ENCODE results near the gene CDH16. TPM values are rescaled to one million over a fixed set of nuclear protein-coding genes. Genes with fewer than 3 reads are reported as not detected.

The CDH16 gene
- total RNA-seq, 1 donor from 2014 or later: not detected

GRCh38 chr16:66888647-66889615 is 29.8 kb downstream of the CDH16 start:
- H3K4me1 ChIP-seq: no peaks in the 10 kb centered on the region
- intact Hi-C loops (cut with micrococcal nuclease): no loop called here
- H3K27me3 ChIP-seq (ENCODE audit: low read depth): no peaks in the 10 kb centered on the region
- DNase-seq: no peak
- no peak overlapping the region for H3K27ac ChIP-seq (replicated peaks)
- H3K4me3 ChIP-seq: no peak overlapping the region
- peaks cover 20% of the 10 kb centered on the region for H3K36me3 ChIP-seq
- TF ChIP-seq CTCF (IDR thresholded peaks at IDR 0.05; ENCODE audit: borderline replicate concordance): no peak
- H3K9me3 ChIP-seq (replicated peaks): no peaks in the 10 kb centered on the region

GRCh38 chr16:66886914-66887313 is 31.8 kb downstream of the CDH16 start:
- Histone ChIP-seq H3K4me3 (no peak overlapping the region), H3K36me3 (peaks cover 20% of the 10 kb centered on the region), H3K27me3 (ENCODE audit: low read depth) (no peaks in the 10 kb centered on the region), H3K27ac (replicated peaks) (no peak overlapping the region), H3K4me1 (no peaks in the 10 kb centered on the region), H3K9me3 (replicated peaks) (no peaks in the 10 kb centered on the region)
- no peak for DNase-seq
- intact Hi-C loops (cut with micrococcal nuclease): no loop called here
- no peak for TF ChIP-seq CTCF (IDR thresholded peaks at IDR 0.05; ENCODE audit: borderline replicate concordance)

- intact Hi-C loops (cut with micrococcal nuclease): no loop called here
- peaks cover 5% of the 10 kb centered on the region for H3K4me1 ChIP-seq
- no peak for DNase-seq
- H3K27ac ChIP-seq (replicated peaks): no peak overlapping the region
- no peak for TF ChIP-seq CTCF (IDR thresholded peaks at IDR 0.05; ENCODE audit: borderline replicate concordance)
- H3K36me3 ChIP-seq: peaks cover 20% of the 10 kb centered on the region
- no peaks in the 10 kb centered on the region for H3K9me3 ChIP-seq (replicated peaks)
- H3K4me3 ChIP-seq: no peak overlapping the region
- H3K27me3 ChIP-seq (ENCODE audit: low read depth): no peaks in the 10 kb centered on the region
These were observed 32.4 kb downstream of the CDH16 start for GRCh38 chr16:66886321-66886720.

- peaks cover 20% of the 10 kb centered on the region for H3K36me3 ChIP-seq
- H3K9me3 ChIP-seq (replicated peaks): no peaks in the 10 kb centered on the region
- DNase-seq: no peak
- H3K27me3 ChIP-seq (ENCODE audit: low read depth): no peaks in the 10 kb centered on the region
- H3K4me1 ChIP-seq: peaks cover 13% of the 10 kb centered on the region
- intact Hi-C loops (cut with micrococcal nuclease): no loop called here
- no peak overlapping the region for H3K4me3 ChIP-seq
- H3K27ac ChIP-seq (replicated peaks): no peak overlapping the region
- TF ChIP-seq CTCF (IDR thresholded peaks at IDR 0.05; ENCODE audit: borderline replicate concordance): no peak
These were observed 33.2 kb downstream of the CDH16 start for GRCh38 chr16:66885491-66885890.

- Histone ChIP-seq H3K4me1 (peaks cover 20% of the 10 kb centered on the region), H3K4me3 (no peak overlapping the region), H3K27ac (replicated peaks) (no peak overlapping the region), H3K36me3 (peaks cover 20% of the 10 kb centered on the region), H3K27me3 (ENCODE audit: low read depth) (no peaks in the 10 kb centered on the region), H3K9me3 (replicated peaks) (no peaks in the 10 kb centered on the region)
- TF ChIP-seq CTCF (IDR thresholded peaks at IDR 0.05; ENCODE audit: borderline replicate concordance): no peak
- no peak for DNase-seq
- intact Hi-C loops (cut with micrococcal nuclease): no loop called here
These were observed 36.0 kb downstream of the CDH16 start for GRCh38 chr16:66882702-66883101.
